HG02763 (cell line): ENCODE results near the gene NDUFS7.
A peak's percentile ranks its signal among the peaks of the same experiment; 100 is the strongest.

ENCODE experiments used
- ATAC-seq: cut with Tn5 transposase; IDR thresholded peaks from one replicate; pipeline ENCODE4 v1.9.1; 2021; ENCODE audit warnings: mild to moderate bottlenecking, moderate library complexity; ENCODE audit not compliant: unreplicated experiment

NDUFS7 gene

DNA sequence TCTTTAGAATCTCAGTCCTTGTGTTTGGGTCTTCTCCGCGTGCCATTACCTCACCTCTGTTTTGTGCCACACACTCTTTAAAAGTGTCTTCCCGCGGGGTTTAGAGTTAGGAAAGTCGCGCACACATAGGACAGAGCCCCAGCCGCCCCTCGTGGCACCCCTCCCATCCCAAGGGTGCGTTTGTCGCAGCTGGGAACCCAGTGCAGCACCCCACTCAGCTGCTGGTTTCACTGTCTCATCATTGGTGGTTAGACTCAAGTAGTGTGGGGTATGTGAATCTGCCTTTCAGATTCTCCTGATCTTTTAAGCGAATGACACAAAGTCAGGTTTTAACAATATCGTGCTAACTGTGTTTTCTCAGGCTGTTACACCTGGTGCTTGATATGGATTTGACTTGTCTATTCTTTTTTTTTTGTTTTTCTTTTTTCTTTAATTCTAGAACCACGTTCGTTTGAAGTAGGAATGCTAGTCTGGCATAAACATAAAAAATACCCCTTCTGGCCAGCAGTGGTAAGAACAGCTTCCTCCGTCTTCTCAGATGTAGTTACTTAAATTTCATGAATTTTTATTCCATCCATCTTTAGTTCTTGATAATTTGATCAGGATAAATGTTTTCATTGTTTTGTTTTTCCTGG lies 19.5 kb upstream of the NDUFS7 start:
- ATAC-seq: no peak

DNA sequence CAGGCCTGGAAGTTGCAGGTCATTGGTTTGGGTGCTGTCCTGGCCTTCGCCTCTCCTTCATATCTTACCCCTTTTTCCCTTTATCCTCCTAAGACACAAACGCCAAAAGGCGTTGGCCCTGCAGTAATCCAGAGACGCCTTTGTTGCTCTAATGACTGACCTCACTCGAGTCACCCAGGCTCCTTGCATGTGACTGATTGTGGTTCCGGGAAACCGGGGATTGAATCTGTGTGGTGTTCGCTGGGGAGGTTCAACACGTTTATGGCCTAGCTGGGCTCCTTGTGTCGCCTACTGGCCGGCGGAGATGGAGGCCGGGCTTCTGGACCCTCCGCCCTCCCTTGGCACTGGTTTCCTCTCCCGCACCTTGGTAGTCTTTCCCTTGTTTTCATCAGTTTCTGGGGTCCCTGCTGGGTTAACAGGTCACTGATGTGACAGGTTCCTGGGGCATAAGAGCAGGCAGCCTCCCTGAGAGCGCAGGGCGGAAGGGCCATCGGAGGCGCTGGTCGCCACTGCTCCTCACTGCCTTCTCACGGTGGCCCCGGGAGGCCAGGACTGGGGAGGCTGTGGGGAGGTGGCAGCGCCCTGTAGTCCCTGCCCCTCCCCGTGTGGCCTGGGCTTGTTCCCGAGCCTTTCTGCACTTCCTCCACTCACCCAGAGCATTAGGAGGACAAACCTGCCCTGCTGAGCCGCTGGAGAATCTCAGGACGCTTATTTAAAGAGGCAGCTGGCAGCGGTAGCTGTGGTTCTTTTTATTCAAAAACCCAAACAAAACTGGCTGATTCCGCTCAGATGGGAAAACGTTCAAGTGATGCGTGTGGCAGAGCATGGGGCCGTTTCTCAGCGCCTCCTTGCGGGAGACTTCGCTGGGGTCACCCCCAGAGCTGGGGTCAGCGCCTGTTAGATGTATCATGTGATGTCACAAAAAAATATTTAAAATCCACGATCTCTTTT lies 18.1 kb upstream of the NDUFS7 start:
- ATAC-seq: no peak

DNA sequence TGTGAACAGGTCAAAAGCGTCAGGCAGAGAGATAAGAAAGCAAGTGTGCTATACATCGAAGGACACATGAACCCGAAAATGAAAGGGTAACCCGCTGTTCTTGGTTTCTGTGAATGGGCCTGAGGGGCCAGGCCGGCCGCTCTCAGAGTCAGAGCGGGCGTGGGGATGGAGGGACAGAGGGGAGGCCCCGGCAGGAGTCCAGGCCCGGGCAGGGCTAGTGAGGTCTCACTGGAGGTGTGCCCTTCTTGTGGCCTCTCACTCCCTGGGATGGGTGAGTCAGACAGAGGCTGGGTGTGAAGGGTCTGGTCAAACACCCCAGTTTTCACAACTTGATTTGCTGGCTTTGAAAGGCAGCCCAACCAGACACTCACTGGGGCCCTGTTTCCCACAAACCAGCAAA lies 17.4 kb upstream of the NDUFS7 start:
- no peak for ATAC-seq

DNA sequence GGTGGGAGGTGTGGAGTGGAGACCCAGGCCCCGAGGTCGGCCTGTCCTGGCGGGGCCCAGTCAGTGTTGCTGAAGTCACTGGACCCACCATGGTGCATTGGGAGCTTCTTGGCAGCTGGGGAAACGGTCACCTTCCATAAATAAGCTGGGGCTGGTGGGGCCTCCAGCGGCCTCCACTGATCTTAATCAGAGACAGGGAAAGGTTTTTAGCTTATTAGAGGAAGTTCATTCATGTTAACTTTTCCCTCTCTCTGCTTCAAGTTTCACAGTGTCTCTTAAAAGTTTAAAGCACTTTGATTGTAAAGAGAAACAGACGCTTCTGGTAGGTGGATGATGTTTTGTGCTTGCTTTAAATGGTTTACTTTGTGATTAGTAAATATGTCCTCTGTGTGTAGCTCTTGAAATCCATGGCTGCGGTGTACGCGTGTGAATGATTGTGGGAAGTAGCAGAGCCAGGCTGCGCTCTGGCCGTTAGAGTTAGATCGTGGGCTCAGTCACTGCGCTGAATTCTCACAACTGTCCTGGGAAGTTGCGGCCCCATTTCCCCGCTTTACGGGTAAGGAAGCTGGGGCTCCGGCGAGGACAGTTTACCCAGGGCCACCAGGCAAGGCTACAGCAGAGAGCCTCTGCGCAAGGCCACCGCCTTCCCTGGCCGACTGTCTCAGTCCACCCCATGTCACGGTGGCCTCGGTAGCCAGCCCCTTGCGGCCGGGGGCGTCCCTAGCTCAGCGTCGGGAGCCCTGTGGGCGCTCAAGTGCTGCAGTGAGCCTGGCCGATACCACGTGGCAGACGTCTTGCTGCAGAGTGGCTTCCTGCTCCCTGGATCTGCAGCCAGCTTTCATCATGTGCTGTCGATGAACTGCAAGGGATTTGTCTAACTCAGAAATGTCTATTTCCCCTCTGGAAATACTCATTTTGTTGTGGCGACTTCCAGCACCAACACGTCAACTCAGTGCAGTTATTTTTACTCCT lies 16.5 kb upstream of the NDUFS7 start:
- ATAC-seq: no peak

DNA sequence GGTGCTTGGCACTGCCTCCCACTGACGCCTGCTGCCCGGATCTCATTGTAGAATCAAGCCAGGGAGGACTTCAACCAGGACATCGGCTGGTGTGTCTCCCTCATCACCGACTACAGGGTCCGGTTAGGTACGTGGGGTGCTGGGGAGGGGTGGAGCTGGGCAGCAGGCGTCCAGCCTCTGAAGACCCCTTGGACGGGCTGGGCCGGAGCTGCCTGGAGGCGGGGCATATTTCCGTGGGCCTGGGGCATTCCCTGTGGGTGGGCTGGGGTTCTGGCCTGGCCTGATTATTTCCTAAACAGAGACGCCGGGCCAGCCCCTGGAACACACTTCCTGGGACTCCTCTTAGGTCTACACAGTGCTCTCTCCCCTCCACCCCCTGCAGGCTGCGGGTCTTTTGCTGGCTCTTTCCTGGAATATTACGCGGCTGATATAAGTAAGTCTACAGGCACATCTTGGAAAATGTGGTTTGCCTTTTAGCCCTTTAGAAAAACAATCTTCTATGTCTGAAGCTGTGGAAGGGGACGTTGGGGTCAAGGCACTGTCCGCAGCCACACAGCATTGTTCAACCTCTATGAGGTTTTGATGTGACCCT lies 14.4 kb upstream of the NDUFS7 start:
- no peak for ATAC-seq

DNA sequence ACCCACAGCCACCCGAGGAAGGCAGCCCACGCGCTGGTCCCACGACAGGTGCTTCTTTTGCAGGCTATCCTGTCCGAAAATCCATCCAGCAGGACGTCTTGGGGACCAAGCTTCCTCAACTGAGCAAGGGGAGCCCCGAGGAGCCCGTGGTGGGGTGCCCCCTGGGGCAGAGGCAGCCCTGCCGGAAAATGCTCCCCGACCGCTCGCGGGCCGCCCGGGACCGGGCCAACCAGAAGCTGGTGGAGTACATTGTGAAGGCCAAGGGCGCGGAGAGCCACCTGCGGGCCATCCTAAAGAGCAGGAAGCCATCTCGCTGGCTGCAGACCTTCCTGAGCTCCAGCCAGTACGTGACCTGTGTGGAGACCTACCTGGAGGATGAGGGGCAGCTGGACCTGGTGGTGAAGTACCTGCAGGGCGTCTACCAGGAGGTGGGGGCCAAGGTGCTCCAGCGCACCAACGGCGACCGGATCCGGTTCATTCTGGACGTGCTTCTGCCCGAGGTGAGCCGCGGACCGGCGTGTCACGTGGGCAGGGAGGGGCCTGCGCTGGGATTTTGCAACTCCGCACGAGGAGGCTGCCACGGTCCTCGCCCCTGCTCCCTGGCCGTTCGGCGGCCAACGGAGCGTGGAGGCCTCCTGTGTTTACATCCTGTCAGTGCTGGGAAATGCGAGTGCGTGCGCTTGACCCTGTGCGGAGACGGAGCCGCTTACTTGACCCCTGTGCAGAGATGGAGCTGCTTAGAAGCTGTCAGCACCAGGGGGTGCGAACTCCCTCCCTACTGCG lies 12.9 kb upstream of the NDUFS7 start:
- no peak for ATAC-seq

DNA sequence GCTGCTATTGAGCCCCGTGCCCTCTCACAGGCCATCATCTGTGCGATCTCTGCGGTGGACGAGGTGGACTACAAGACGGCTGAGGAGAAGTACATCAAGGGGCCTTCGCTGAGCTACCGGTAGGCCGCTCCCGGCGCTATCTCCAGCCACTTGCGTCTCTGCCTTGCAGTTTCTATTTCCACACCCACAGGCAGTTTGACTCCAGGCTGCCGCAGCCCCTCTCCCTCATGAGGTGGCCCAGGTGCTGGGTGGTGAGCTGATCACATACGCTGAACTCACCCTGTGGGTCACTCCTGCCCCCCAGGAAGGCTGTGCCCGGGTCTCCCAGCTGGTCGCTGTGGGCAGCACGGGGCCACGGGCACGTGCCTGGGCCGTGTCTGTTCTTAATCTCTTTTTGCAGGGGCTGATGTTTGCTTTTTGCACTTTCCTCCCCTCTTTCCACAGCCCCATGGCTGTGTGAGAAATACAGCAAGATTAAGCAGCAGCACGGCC lies 10.6 kb upstream of the NDUFS7 start:
- ATAC-seq: no peak

DNA sequence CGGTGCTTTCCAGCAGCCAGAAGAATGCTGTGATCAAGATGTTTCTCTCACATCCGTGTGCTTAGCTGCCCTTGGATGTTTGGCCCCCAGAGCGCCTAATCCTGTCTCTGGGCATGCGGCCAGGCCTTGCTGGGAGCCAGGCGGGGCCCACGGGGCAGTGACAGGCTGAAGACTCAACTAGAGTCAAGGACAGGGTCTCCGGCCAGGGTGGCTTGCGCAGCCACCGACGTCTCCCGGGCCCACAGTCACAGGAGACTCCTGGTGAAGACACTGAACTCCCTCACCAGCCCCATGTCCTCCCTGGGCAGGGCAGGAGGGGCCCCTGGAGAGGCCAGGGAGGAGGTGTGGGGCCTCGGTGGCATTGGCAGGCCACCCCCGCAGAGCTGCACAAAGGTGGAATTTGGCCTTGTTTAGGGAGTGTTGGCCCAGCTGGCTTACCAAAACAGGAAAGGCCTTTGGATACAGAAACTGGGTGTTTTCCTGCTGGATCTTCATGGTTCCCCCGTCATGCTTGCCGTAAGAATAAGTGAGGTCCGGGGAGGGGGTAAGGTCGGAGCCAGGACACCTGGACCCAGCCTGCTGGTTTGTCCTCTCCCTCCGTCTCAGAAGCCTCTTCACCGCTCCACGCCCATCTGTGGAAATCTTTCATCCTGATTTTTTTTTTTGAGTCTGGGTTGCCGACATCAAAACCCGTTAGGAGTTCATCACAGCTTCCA lies 10.0 kb upstream of the NDUFS7 start:
- ATAC-seq: no peak

DNA sequence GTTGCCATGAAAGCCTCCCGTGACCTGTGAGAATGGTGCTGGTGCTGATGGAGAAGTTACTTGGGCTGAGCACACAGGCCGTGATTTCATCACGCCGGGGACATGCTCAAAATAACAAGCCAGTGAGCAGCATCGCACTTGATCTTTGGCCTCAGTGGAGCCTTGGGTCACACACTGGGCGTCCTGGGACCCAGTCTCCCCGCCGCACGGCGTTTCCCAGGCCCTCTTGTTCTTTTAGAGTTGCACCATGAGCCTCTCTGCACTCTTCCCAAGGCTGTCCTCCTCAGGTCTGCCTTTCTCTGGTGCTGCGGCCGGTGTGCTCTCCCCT lies 9.5 kb upstream of the NDUFS7 start:
- no peak for ATAC-seq

DNA sequence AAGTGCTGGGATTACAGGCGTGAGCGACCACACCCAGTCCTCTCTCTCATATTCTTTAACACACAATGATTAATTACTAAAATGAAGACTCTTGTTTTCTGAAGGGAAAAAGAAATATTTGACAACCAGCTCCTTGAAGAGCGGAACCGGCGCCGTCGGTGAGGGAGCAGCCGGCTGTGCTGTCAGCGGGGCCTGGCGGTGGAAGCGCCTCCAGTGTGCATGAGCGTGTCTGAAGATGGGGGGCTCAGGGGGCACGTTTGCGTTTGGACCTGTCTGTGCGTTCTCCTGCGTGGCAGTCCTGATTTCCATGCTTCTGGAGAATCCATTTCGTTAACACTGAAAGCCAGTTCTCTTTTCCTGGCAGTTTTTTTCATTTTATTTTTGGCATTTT lies 7.3 kb upstream of the NDUFS7 start:
- ATAC-seq: no peak

DNA sequence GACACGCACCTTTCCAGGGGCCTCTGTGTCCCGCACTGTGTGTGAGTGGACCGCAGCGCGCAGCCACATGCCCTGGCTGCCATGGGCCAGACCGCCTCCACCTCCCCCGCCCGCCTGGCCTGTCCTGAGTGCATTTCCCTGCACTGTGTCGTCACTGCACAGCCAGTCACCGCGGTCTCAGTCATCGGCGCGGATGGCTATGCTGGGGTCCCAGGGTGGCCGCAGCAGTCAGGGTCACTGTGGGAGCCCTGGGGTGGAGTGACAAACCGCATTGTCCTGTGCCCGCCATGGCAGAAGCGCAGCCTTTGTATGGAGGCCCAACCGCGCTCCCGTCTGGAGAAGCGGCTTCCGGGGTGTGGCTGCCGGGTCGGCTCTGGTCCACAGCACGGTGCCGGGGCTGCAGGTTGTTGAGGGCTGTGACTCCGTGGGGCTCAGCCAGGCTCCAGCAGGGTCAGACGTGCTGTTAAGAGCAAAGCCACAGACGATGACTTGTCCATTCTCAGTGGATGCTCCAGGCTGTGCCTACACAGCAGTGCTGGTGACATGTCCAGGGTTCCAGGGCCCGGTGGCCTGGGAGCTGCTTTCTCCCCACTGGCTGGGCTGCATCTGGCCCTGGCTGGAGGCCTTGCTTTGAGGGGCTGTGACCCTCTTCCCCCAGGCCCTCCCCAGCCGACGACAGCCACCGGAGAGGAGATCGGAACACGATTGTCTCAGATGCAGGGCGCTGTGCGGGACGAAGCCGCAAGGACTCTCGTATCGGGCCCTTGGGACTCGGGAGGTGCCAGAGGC lies 6.3 kb upstream of the NDUFS7 start:
- no peak for ATAC-seq

DNA sequence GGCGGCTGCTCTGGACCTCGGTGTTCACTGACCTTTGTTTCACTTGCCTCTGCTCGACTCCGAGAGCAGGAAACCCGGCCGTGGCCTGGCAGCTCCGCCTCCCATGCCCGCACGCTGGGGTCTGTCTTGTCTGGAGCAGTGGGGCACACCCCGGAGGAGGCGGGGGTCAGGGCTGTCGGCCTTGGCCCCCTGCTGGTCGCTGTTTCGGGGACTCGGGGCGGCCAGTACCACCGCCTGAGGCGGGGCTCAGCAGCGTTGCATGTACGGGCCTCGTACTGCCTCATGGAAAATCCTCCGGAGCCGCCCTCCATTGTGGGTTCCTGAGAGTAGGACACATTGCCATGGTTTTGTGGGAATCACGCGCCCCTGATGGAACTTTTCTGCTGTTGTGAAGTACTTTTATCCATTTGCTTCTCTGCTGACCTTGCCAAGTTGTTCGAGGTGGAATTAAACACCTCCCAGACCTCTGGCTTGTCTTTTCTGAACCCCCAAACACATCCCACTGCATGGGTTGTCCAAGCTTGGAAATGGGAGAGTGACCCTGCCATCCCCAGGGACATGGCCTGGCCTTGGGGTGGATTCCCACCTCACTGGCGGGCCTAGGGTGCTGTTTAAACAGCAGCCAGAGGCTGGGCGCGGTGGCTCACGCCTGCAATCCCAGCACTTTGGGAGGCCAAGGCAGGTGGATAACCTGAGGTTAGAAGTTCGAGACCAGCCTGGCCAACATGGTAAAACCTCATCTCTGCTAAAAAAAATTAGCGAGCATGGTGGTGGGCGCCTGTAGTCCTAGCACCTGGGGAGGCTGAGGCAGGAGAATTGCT lies 5.5 kb upstream of the NDUFS7 start:
- ATAC-seq: no peak

DNA sequence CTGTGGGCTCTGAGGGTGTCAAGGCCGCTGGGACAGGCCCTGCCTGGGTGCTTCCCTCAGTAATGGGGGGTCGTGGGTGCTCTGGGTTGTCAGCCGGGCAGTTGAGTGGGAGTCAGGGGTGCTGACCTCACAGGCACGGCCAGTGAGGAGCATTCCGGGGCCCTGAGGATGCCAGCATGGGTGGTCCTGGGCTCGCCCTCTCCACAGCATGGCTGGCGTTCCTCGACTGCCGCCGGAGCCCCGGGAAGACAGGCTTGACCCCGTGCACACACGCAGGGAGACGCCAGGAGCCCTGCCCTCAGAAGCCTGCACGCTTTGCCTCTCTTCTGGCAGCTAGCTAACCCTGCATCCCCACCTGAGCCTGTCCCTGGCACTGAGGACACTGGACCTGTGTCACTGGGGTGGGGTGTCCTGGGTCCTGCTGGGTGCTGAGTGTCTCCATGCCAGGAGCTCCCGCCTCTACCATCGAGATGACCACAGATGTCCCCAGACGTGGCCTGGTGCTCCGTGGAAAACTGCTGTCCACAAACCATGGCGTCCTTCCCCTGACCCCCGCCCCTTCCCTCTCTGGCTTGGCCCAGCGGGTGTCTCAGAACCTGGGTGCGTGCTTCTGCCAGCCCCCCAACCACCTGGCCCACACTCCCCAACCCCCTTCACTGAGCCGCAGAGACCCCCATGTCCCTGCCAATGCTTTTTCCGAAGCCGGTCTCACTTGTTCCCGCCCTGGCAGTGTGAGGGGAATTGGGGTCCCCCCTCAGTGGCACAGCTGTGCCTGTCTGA lies 4.4 kb upstream of the NDUFS7 start:
- no peak for ATAC-seq

DNA sequence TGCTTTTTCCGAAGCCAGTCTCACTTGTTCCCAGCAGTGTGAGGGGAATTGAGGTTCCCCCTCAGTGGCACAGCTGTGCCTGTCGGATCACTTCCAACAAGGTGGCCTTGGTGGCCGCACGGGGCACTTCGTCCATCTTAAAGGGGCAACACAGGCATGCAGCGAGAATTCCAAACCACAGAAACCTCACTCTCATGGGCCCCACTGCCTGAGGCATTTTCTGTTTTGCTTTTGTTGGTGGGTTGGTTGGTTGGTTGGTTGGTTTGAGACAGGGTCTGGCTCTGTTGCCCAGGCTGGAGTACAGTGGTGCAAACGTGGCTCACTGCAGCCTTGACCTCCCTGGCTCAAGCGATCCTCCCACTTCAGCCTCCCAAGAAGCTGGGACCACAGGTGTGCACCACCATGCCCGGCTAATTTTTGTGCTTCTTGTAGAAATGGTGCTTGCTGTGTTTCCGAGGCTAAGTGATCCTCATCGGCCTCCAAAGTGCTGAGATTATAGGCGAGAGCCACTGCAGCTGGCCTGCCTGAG lies 3.7 kb upstream of the NDUFS7 start:
- ATAC-seq: no peak

DNA sequence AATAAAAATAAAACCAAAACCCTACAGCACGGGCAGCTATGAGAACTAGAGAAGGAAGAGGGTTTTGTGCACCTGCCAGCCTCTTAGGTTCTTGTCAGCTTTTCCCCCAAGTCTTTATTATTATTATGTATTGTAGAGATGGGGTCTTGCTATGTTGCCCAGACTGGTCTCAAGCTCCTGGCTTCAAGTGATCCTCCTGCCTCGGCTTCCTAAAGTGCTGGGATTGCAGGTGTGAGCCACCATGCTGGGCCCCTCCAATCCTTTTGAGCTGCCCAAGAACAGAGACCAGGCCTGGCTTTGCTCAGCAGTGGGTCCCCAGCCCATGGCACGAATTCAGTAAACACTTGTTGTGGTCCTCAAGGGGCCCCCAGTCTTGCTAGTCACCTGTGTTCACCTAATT lies 1.5 kb upstream of the NDUFS7 start:
- ATAC-seq: no peak

DNA sequence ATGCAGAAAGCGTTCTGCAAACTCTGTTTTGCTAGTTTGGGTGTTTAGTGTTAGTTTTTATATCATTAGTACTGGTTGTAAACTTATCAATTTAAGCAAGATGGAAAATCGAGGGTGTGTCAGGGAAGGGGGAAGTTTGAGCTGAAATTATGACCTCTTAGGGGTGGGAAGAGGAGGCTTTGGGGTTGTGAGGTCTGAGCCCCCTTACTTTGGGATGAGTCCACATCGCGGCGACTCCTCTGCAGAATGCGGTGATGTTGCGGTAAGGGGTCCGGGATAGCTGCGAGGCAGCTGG lies 743 bp upstream of the NDUFS7 start:
- no peak for ATAC-seq

DNA sequence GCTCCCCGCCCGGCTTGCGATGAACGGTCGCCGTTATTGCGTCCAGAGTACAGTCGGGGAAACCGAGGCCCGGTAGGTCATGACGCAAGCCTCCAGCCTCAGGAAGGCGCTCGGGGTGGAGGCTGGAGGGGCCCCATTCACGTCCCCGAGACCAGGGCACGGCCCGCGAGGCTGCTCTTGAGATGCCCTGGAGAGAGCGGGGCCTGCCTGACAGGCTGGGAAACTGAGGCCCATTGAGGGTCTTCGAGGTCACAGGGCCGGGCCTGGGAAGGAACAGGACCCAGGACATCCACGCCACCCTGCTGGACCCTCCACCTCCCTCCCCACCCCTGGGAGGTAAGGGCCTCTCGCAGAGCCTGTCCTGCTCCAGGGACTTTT lies 367 bp downstream of the NDUFS7 start:
- ATAC-seq: peak; percentile 11
